B cell (primary cell): ENCODE results near the gene SPPL3. TPM values are rescaled to one million over a fixed set of nuclear protein-coding genes. Genes with fewer than 3 reads are reported as not detected.

Source experiments
- ATAC-seq: fragments of 200-7000 bp; cut with Tn5 transposase; one replicate; pipeline ENCODE4 v1.10.0; 2021; ENCODE audit warnings: low read depth, mild to moderate bottlenecking, moderate number of reproducible peaks, moderate library complexity
- CTCF ChIA-PET: fragments of 350-600 bp; sonication (Branson Sonifier 250); formaldehyde crosslinking; loops from one replicate; lab custom pipeline; 2021; ENCODE audit warnings: antibody characterized with exemption, inconsistent platforms; lab: Charles Lee
- POLR2A ChIA-PET: fragments of 350-600 bp; sonication (Branson Sonifier 250); formaldehyde crosslinking; loops from one replicate; lab custom pipeline; 2021; ENCODE audit warnings: antibody characterized with exemption; lab: Charles Lee
- DNase-seq: peaks from one replicate; pipeline ENCODE4 v3.0.0; 2013
- H2AFZ ChIP-seq: 2 replicates; pipeline ENCODE4 v1.6.1; 2012; ENCODE audit warnings: mild to moderate bottlenecking, low read depth, low read length; ENCODE audit not compliant: insufficient read depth, poor library complexity, severe bottlenecking
- H3K27ac ChIP-seq, 2 donors: 1 replicate in 1 of 2; 2 replicates in 1 of 2; pipeline ENCODE4 v1.5.1; 2012 to 2013; ENCODE audit warnings: low read length in 2 of 2, mild to moderate bottlenecking in 2 of 2, moderate library complexity in 1 of 2
- H3K27me3 ChIP-seq, 4 experiments: fragments of 200-600 bp in 1 of 4; sonication (generic) in 1 of 4; replicated peaks in 1 of 4; 1 replicate in 2 of 4; 2 replicates in 2 of 4; pipeline versions ENCODE4 v1.6.1 to v1.7.0; 2013 to 2016; ENCODE audit warnings: low read length in 3 of 4, mild to moderate bottlenecking in 2 of 4, mixed read lengths in 1 of 4, moderate library complexity in 1 of 4; ENCODE audit not compliant: insufficient read depth in 4 of 4, control insufficient read depth in 3 of 4; ENCODE audit errors: control extremely low read depth in 1 of 4
- H3K36me3 ChIP-seq, 2 experiments: replicated peaks in 1 of 2; 1 replicate in 1 of 2; 2 replicates in 1 of 2; pipeline versions ENCODE4 v1.6.1 to v1.7.1; 2013; ENCODE audit warnings: low read length in 1 of 2; ENCODE audit not compliant: insufficient read depth in 2 of 2, control insufficient read depth in 1 of 2; ENCODE audit errors: control extremely low read depth in 1 of 2, extremely low read depth in 1 of 2
- H3K4me1 ChIP-seq, 2 donors: fragments of 200-600 bp in 1 of 2; sonication (generic) in 1 of 2; 1 replicate in 1 of 2; 2 replicates in 1 of 2; pipeline versions ENCODE4 v1.5.1 to v1.6.1; 2013 to 2017; ENCODE audit warnings: low read length in 2 of 2; ENCODE audit not compliant: control insufficient read depth in 2 of 2, insufficient read depth in 2 of 2
- H3K4me2 ChIP-seq: replicated peaks from 2 replicates; pipeline ENCODE3; 2012; ENCODE audit warnings: mild to moderate bottlenecking, low read depth, low read length; ENCODE audit not compliant: poor library complexity, severe bottlenecking
- H3K4me3 ChIP-seq, 5 experiments: fragments of 200-600 bp in 1 of 5; sonication (generic) in 1 of 5; 1 replicate in 3 of 5; 2 replicates in 2 of 5; pipeline versions ENCODE4 v1.5.1 to v1.7.0; 2011 to 2016; ENCODE audit warnings: low read length in 4 of 5, mild to moderate bottlenecking in 4 of 5, low read depth in 2 of 5, control low read depth in 1 of 5, moderate library complexity in 1 of 5; ENCODE audit not compliant: insufficient read depth in 1 of 5; ENCODE audit errors: control extremely low read depth in 1 of 5, extremely low read depth in 1 of 5
- H3K79me2 ChIP-seq: fragments of 200-600 bp; sonication (generic); one replicate; pipeline ENCODE4 v1.6.0; 2016; ENCODE audit warnings: low read length; ENCODE audit not compliant: control insufficient read depth, insufficient read depth
- H3K9ac ChIP-seq: fragments of 200-600 bp; sonication (generic); 2 replicates; pipeline ENCODE4 v1.6.1; 2017; ENCODE audit warnings: mild to moderate bottlenecking, low read length, moderate library complexity
- H3K9me3 ChIP-seq, 3 donors: one replicate each; pipeline versions ENCODE4 v1.6.1 to v1.7.1; 2013; ENCODE audit warnings: low read length in 2 of 3; ENCODE audit not compliant: control insufficient read depth in 2 of 3, insufficient read depth in 1 of 3; ENCODE audit errors: control extremely low read depth in 1 of 3
- H4K20me1 ChIP-seq: 2 replicates; pipeline ENCODE4 v1.6.0; 2012; ENCODE audit warnings: mild to moderate bottlenecking, low read length; ENCODE audit not compliant: insufficient read depth, control insufficient read depth, poor library complexity, severe bottlenecking
- H3K27ac Mint-ChIP-seq: one replicate; pipeline ENCODE4 v1.8.0; 2021; ENCODE audit warnings: mixed read lengths
- H3K27me3 Mint-ChIP-seq: one replicate; pipeline ENCODE4 v1.8.0; 2021; ENCODE audit warnings: mixed read lengths
- H3K4me1 Mint-ChIP-seq: one replicate; pipeline ENCODE4 v1.8.0; 2021; ENCODE audit warnings: mixed read lengths
- H3K4me3 Mint-ChIP-seq: one replicate; pipeline ENCODE4 v1.8.0; 2021; ENCODE audit warnings: mixed read lengths
- H3K9me3 Mint-ChIP-seq: one replicate; pipeline ENCODE4 v1.8.0; 2022; ENCODE audit warnings: mixed read lengths; ENCODE audit not compliant: insufficient read depth
- EZH2 ChIP-seq: IDR thresholded peaks from 2 replicates; pipeline ENCODE4 v1.6.1; 2012; ENCODE audit warnings: borderline replicate concordance, low read depth, mild to moderate bottlenecking, moderate library complexity, low read length; ENCODE audit not compliant: insufficient read depth, poor library complexity, severe bottlenecking
- WGBS: methylation state at CpG from one replicate; pipeline ENCODE4 v1.1.5; 2013; ENCODE audit warnings: missing lambda C conversion rate; ENCODE audit not compliant: insufficient coverage; 5-methylcytosine and 5-hydroxymethylcytosine counted together
- intact Hi-C: fragments of 100-400 bp; cut with micrococcal nuclease; formaldehyde crosslinking; loops from one replicate; pipeline ENCODE4 v1.10.0; 2022
- polyA plus RNA-seq: library from polyadenylated mRNA; depleted of rRNA; stranded (reverse); fragments of >200 nt; gene quantifications from 2 replicates; pipeline ENCODE4 v1.2.3, GENCODE V29; 2012
- total RNA-seq, 2 donors: library from RNA; stranded (reverse); fragments of 120-200 nt in 1 of 2; gene quantifications; 1 replicate in 1 of 2; 2 replicates in 1 of 2; pipeline versions ENCODE4 v1.2.3 to v1.2.4, GENCODE V29; 2013 to 2022
- TF ChIP-seq, protein P1 (sequence below): fragments of 200-600 bp; IDR thresholded peaks from one replicate; pipeline ENCODE4 v1.8.0; 2022; ENCODE audit warnings: antibody characterized with exemption, mild to moderate bottlenecking

Gene SPPL3
- total and polyA plus RNA-seq, 2 donors (not counting 1 experiment from before 2014, with no cell fraction given), result 12.3 to 43.6 TPM

DNA sequence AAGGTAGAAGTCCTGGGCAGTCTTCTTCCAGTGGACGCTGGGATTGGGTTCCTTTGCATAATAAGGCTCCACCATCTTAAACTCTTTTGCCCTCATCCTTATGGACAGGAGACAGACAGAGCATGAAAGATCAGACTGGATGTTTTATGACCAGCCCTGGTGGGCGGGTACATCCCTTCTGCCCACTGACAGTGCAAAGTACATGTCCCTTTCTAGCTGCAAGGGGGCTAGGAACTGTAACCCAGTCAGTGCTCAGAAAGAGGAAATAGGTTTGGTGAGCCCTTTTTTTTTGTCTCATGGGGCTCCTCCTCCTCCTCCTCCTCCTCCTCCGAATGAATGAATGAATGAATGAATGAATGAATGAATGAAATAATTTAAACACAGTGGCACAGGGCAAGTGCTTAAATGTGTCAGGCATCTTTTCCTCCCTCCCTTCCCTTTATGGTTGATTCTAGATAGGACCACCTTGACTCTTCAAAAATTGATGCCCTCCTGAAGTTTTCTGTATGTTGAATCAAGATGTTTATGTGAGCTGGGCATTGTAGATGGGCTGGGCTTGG is 37.8 kb upstream of the SPPL3 start:
- Mint-ChIP-seq H3K4me1 (no peaks in the 10 kb centered on the region), H3K27me3 (peaks cover 16% of the 10 kb centered on the region), H3K9me3 (no peaks in the 10 kb centered on the region), H3K27ac (no peak overlapping the region), H3K4me3 (no peak overlapping the region)
- Histone ChIP-seq H3K27me3 (peaks cover 0 to 6% (median 2%) of the 10 kb centered on the region in 4 experiments), H3K27ac (no peak overlapping the region), H3K4me2 (no peak overlapping the region), H3K4me1 (no peaks in the 10 kb centered on the region), H4K20me1 (no peaks in the 10 kb centered on the region), H3K4me3 (no peak overlapping the region), H3K9ac (no peak overlapping the region), H2AFZ (no peak overlapping the region), H3K79me2 (no peaks in the 10 kb centered on the region), H3K9me3 (no peaks in the 10 kb centered on the region), H3K36me3 (no peaks in the 10 kb centered on the region)
- no peak for ATAC-seq
- WGBS, result 60% methylated on average over 1 of the region's 3 CpGs
- ChIA-PET CTCF (interaction anchor here (1.0 kb wide), 1 partner anchor 24 kb away, joined by 3 read pairs; no protein-coding TSS in a partner anchor), POLR2A (no interaction called here)
- intact Hi-C loops, result loop anchor here (5.0 kb wide), 1 partner anchor 170 kb away; no protein-coding TSS in a partner anchor
- TF ChIP-seq, protein P1, sequence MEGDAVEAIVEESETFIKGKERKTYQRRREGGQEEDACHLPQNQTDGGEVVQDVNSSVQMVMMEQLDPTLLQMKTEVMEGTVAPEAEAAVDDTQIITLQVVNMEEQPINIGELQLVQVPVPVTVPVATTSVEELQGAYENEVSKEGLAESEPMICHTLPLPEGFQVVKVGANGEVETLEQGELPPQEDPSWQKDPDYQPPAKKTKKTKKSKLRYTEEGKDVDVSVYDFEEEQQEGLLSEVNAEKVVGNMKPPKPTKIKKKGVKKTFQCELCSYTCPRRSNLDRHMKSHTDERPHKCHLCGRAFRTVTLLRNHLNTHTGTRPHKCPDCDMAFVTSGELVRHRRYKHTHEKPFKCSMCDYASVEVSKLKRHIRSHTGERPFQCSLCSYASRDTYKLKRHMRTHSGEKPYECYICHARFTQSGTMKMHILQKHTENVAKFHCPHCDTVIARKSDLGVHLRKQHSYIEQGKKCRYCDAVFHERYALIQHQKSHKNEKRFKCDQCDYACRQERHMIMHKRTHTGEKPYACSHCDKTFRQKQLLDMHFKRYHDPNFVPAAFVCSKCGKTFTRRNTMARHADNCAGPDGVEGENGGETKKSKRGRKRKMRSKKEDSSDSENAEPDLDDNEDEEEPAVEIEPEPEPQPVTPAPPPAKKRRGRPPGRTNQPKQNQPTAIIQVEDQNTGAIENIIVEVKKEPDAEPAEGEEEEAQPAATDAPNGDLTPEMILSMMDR, result no peak
- TF ChIP-seq EZH2, result no peak
- no peak for DNase-seq

DNA sequence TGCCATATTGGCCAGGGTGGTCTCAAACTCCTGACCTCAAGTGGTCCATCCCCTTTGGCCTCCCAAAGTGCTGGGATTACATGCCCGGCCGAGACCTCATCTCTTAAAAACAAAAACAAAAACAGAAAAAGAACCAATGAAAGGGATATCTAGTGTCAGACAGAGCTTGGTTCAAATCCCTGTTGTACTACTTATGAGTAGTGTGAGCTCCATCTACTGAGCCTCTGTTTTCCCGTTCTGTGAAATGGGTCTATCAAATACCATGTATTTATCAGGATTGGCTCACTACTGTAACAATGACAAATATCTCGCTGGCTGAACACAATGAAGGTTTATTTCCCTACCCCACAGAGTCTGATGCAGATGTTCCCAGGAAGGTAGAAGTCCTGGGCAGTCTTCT is 37.3 kb upstream of the SPPL3 start:
- POLR2A ChIA-PET, result no interaction called here
- no peak for DNase-seq
- no peaks in the 10 kb centered on the region for H3K79me2 ChIP-seq
- H3K27me3 ChIP-seq, result peaks cover 0 to 6% (median 2%) of the 10 kb centered on the region in 4 experiments
- H3K9ac ChIP-seq, result no peak overlapping the region
- H3K36me3 ChIP-seq, result no peaks in the 10 kb centered on the region
- H3K9me3 ChIP-seq, result no peaks in the 10 kb centered on the region
- no peak overlapping the region for H3K4me2 ChIP-seq
- Mint-ChIP-seq H3K27ac (no peak overlapping the region), H3K9me3 (no peaks in the 10 kb centered on the region), H3K27me3 (peaks cover 16% of the 10 kb centered on the region), H3K4me1 (no peaks in the 10 kb centered on the region), H3K4me3 (no peak overlapping the region)
- H3K4me1 ChIP-seq, result no peaks in the 10 kb centered on the region
- no peak for ATAC-seq
- H2AFZ ChIP-seq, result no peak overlapping the region
- no peak for TF ChIP-seq EZH2
- TF ChIP-seq, protein P1, result no peak
- CTCF ChIA-PET, result interaction anchor here (1.0 kb wide), 1 partner anchor 25 kb away, joined by 3 read pairs; no protein-coding TSS in a partner anchor
- intact Hi-C loops, result loop anchor here (5.0 kb wide), 1 partner anchor 171 kb away; no protein-coding TSS in a partner anchor
- 100% methylated on average over 2 of the region's 4 CpGs for WGBS
- H3K4me3 ChIP-seq, result no peak overlapping the region
- no peaks in the 10 kb centered on the region for H4K20me1 ChIP-seq
- no peak overlapping the region for H3K27ac ChIP-seq
